Fibroblast of skin of back (primary cell): ENCODE measurements around the gene ZCCHC14.
"Not testable (repeated sequence)": the region's sequence is repeated elsewhere in the genome, so short reads cannot be mapped to it uniquely, and the experiment has no call there.

Source experiments
- DNase-seq: peaks from one replicate; pipeline ENCODE4 v3.0.0-alpha.2; 2013

The ZCCHC14 gene

DNA sequence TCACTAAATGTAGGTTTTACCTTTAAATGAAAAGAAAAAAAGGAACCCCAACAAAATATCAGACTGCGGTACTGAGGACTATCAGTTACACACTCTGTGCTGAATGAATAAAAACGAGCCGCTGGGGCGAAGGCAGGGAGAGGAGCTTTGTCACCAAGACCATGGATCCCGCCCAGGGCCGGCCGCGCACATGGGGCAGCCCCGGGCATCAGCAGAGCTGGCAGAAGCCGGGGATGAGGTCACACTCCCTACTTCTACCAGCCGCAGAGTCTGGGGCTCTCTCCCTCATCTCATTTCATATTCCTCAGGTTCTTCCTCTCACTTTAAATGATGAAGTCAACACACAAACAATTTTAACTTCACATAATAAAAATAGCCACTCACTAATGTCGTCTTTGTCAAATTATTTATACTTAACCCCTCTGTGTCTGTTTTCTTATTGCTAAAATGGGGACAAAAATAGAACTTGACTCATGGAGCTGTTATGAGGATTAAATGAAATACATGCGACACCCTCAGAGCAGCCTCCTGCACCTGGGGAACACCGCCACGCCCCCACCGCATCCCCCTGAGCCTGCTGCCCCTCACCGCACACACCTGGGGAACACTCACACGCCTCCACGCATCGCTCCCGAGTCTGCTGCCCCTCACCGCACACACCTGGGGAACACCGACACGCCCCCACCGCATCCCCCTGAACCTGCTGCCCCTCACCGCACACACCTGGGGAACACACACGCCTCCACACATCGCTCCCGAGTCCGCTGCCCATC lies 15.4 kb downstream of the ZCCHC14 start:
- DNase-seq = not testable (repeated sequence)

DNA sequence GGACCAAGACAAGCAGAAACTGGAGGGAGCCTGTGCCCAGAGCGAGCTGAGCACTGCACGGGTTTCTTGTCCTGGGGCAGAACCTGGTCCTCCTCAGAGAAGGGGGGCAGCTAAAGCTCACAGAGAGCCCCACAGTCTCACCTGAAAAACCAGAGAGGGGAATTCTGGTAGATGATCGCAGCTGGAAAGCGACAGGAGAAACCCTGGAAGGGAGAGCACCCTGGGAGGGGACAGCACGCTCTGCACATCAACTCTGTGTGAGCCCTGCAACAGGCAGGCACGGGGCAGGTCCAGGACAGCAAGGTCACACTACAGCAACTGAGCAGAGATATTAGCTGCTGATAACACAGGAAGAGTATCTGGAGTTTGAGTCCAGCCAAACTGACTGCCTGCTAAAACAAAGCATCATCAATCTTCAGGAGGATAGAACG lies 18.2 kb downstream of the ZCCHC14 start:
- no peak for DNase-seq

DNA sequence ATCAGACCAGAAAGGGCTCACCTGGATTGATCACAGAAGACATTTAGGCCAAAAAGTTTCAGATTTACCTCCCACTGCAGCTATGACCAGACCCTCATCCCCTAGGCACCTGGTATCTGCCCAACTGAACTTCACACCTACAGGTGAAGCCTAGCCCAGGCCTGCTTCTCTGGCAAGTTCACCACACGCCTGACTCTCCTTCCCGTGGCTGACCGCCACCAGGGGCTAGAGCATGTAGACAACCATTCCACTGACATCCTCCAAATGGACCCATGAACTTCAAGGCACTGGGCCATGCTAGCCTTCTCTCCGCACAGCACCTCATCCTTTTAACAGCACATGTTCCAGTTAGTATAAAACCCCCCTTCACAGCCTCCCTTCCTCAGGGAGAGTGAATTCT lies 18.8 kb downstream of the ZCCHC14 start:
- no peak for DNase-seq

DNA sequence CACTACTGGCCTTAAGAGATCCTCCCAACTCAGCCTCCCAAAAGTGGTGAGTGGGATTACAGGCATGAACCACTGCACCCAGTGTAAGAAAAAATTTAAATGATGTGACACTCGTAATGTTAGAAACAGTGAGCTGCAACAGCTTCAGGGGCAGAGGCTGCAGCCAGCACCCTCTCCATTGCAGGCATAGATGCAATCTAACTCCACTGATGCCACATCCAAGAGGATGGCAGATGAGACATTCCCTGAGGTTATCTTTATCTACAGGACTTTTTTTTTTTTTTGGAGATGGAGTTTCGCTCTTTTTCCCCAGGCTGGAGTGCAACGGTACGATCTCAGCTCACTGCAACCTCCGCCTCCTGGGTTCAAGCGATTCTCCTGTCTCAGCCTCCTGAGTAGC lies 19.9 kb downstream of the ZCCHC14 start:
- DNase-seq = no peak

DNA sequence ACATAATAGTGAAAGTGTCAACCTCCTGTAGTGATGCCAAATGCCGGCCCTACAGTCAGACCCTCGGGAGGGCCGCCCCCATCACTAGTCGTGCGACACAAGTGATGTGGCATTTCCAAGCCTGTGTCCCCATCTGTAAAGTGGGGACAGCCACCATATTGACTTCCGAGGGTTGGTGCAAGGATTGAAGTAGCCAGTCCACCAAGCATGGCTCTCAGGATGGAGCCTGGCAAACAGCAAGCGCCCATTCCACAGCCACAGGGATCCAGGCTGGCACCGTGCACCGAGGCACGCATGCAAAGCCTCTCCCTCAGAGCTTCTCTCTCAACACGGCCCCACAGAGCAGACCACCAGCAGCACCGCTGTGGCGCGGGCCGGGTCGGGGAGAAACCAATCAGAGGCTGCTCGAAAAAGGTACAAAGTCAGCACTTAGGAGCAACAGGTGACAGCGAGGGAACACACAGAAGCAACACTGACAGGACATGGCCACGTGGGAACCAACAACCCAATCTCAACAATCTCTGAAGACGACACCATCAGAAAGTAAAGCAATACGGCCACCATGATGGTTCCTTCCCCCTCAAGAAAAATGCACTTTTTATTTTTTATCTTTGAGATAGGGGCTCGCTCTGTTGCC lies 20.6 kb downstream of the ZCCHC14 start:
- DNase-seq = no peak

DNA sequence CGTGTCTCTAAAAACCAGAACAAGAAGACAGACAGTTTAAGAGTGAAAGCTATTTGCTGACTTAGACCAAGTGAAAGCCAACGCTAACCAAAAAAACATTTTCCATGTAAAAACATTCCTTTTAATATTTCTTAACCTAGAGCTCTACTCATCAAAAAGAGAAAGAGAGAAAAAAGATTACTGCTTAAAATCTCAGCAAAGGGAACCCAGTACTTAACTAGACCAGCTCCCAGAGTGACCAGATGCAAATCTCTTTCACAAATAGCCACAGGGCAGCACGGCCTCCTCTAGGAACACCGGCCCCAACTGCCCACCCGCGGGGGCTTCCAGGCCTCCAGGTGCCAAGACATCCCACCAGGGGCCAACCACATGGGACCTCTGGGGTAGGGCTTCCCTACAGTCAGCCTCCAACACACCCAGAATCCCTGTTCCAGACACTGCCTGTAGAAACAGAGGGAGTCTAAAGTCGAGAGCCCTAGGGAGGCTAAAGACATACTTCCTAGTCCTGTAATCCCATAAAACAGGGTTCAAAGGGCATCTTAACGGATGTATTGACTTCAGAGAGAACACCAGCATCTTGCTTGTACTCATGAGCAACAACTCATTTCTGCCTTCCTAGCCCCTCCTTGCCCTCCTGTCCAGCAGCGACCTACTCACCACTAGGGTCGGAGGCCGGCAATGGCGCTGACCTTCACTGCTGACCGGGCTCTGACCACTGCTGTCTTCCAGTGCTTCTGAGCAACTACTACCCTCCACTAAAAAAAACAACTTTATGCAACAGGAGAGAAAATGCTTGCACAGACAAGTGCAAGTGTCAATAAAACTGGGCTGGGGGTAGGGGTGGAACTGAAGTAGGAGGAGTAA lies 21.3 kb downstream of the ZCCHC14 start:
- no peak for DNase-seq

DNA sequence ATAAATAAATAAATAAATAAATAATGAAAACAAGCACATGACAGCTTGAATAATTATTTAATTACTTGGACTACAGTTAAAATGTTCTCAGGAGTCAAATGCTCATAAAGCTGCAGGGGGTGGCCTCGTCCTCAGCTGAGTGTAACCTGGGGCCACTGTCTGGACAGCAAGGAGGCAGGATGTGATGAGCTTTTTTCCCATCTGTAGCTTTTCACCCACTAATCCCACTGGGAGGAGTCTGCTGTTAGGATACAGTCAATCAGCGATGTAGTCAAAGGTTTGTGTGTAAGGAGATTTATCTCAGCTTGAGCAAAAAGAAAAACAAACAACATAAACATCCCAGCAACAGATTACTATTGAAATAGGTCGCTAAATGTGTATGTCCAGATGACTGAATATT lies 22.5 kb downstream of the ZCCHC14 start:
- no peak for DNase-seq

DNA sequence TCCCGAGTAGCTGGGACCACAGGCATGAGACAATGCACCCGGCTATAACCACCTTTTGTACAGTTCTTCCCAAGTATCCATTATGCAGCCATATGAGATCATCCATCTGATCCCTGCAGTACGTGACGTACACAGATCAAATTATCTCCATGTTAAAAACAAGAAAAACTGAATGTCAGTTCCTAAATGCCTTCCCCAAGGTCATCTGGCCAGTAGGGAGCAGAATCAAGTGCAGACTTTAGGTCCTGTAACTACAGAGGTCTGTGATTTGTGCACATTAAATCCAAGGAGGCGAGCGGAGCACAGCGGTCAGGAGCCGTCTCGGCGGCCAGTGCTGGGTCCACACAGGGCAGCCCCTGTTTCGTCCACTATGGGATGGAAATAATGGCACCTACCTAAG lies 23.7 kb downstream of the ZCCHC14 start:
- DNase-seq = no peak

DNA sequence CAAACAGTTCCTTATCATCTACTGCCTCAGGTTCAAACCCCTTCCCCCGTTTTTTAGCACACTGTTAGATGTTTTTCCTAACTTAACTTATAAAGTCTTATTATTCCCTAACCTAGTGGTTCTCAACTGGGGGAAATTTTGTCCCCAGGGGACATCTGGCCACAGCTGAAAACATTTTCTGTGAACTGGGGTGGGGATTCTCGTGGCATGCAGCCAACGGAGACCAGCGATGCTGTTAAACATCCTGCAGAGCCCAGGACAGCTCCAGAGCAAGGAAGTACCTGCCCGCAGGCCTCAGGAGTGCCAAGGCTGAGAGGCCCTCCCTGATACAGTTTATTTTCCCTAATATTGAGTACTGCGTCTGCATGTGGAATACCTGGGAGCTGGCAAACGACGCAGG lies 24.3 kb downstream of the ZCCHC14 start:
- DNase-seq = no peak

DNA sequence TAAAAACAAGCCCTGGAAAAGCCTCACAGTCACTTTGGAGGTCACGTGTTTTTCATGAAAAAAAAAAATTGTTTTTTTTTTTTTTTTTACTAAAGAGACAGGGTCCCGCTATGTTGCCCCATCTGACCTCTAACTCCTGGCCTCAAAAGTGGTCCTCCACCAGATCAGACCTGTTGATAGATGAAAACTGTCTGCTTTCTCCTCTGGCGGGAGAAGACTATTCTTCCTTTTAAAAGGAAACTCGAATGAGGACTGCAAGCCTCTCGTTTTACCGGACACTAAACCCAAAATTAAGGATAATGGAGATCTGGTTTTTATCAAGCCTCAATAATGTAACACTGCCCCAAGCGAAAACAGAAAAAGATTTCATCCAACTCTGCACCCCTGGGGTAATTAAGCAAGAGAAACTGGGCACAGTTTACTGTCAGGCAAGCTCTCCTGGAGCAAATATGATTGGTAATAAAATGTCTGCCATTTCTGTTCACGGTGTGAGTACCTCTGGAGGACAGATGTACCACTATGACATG lies 25.8 kb downstream of the ZCCHC14 start:
- no peak for DNase-seq

DNA sequence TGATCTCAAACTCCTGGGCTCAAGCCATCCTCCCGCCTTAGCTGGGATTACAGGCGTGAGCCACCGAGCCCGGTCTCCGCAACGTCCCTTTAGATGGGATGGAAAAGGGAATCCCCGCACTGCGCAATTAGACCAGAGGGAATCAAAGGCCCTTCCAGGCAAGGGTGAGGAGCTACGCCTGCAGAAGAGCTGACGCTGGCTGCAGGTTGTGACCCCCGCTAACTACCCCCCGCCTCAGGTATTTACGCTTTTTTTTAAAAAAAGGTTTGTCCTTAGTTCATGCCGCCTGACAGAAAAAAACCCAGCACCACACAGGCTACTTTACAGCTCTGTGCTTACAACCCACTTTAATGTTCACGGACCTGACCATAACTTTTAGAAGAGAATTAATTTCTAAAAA lies 26.9 kb downstream of the ZCCHC14 start:
- no peak for DNase-seq

DNA sequence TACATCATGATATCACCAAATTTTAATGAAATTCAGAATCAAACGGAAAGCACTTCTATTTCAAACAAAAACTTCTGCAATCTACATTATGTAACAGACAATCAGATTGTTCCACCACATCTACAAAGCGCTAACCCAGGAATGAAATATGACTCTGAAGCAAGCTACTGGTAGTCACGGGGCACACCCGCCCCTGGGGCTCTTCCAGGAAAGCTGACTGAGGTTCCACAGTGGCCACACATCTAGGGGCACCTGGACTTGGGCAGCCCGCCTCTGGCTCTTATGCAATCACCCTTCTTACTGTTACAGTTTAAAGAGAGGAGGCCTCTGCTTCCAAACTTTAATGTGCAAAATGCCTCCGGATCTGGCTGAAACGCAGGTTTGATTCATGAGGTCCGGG lies 27.5 kb downstream of the ZCCHC14 start:
- DNase-seq = peak; percentile 54

DNA sequence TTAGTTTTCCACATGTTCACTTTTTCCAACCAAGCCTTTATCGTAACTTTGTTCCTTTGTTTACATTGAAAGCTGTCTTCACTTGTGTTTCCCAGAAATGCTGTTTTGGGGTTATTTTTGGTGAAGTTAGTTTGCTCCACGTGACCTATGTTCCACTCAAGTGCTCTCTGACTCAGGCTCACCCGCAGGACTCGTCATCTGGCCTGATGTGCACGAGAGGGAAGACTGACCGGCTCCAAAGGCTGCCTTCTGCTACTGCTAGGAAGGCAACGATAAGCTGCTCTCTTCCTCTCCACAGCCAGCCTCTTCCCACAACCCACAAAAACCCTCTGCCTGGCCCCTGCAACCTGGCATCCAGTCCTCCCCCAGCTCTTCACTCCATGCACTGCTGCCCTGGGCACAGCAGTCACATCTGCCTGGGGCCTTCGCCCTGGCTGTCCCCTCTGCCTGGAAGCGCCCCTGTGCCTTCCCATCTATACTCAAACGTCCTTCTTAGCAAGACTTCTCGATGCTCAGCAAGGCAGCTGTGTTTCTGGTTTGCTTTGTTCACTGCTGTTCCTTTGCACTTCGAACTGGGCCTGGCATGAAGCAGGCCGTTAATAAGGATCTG lies 28.0 kb downstream of the ZCCHC14 start:
- DNase-seq = peak; percentile 83

DNA sequence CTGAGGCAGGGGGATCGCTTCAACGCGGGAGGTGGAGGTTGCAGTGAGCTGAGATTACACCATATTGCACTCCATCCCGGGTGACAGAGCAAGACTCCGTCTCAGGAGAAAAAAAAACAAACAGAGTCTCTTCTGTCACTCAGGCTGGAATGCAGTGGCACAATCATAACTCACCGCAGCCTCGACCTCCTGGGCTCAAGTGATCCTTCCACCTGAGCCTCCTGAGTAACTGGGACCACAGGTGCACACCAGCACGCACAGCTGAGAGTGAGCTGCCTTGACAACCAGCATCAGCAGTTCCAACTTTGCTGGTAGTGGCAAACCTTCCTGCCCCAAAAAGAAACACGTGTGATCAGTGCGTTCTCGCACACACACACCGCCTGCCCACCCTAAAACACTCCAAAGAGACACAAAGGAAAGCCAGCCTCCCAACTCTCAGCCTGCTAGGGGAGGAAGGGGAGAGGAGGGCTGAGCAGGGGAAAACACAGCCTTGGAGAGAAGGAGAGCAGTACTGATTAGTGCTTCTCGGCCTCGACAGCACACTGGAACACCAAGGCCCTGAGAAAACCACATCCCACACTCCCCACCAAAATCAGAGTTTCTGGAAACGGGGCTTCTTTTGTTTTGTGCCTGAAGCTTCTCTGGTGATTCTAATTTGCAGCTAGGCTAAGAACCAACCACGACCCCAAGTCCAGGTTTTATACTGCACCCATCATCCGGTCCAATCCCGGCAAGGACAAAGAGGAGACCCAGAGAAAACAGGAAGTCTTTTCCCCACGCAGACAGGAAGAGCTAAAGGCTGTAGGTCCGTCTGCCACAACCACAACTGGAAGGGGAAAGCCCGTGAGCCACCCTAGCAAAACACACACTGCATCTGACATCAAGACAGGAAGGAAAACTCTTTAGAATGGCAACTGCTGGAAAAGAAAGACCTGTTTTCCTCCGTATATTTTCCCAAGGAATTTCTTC lies 28.8 kb downstream of the ZCCHC14 start:
- DNase-seq = peak; percentile 76

DNA sequence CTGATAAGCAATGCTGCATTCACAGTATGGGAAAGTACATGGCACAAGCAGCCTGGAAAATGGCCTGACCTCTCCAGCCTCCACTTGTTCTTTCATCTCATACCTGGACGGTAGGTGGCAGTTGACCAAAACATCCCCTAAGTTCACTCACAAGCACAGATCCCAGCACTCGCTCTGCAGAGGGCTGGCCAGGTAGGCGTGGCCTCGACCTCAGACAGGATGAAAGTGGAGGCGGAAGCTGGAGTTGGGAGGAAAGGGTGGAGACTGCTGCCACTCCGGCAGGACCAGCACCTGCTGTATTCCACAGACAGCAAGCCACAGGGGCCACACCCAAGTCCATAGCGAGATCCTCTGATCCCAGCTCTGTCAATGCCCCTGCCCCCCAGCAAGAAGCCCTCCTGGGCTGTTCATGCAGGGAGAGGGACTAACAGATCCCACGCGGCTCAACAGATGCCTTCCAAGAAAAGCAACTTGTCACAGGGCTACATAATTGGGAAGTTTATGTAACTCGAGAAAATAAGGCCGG lies 31.3 kb downstream of the ZCCHC14 start:
- no peak for DNase-seq

DNA sequence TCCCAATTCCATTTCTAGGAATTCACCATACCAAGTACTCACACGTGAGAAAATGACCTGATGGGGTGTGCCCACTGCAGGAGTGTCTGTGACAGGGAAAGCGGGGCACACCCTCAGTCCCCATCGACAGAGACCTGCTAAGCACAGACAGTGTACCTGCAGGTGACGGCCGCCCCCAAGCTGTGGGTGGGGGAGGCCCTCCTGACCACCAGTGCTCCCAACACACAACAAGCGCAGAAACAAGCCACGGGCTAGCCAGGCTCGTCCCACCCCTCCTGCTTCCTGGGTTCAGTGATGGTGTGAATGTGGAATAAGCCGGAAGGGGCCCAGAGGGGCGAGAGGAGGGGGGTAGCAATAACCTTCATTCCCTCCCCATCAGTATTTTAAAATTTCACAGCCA lies 31.9 kb downstream of the ZCCHC14 start:
- no peak for DNase-seq

DNA sequence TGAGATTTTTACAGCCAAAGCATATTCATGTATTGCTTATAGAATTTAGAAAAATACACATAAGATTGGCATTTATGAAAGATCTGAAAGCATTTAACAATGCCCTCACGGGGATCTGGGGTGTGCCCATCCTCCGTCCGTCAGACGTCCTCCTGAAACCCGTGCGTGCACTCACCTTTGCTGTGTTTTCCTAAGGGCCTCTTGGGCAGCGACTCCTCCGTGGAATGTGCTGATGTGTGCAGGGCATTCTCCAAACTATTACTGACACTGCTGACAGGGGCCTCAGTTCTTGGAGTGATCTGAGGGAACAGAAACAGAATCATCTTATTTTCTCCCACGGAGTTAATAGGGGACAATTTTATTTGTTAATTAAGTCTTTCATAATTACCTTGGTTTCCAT lies 33.0 kb downstream of the ZCCHC14 start:
- DNase-seq = no peak

DNA sequence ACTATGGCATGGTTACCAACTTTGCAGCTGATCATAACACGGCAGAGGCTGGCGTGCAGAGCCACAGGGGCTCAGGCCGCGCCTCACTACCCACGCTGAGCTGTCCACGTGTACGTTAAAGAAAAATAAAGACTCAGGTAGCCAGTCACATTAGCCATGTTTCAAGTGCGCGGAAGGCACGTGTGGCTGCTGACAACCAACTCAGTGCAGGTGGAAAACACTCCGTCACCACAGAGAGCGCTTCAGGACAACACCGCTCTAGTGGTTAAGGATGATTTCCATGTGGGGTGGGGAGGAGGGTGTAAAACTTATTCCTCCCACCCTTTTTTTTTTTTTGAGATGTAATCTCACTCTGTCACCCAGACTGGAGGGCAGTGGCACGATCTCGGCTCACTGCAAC lies 33.8 kb downstream of the ZCCHC14 start:
- DNase-seq = no peak

DNA sequence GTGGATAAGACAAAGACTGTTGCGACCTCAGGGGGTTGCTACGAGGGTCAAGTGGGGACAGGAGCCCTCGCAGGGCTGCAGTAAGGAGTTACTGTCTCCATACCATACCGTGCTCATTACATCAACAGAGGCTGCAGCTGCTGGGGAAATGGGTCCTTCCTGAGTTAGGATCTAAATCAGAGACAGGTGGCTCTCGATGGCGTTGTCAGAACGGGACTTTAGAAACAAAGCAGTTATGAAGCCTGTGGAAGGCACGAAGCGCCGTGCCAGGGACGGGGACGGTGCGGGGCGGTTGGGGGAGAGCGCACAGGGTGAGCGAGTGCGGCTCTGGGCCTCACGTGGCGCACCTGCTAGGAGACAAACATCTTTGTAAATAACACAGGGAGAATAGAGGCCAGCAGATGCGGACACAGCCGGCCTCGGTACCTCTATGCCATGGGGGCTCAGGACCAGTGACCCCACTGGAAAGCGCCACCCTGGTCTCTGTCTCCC lies 34.4 kb downstream of the ZCCHC14 start:
- DNase-seq = no peak

DNA sequence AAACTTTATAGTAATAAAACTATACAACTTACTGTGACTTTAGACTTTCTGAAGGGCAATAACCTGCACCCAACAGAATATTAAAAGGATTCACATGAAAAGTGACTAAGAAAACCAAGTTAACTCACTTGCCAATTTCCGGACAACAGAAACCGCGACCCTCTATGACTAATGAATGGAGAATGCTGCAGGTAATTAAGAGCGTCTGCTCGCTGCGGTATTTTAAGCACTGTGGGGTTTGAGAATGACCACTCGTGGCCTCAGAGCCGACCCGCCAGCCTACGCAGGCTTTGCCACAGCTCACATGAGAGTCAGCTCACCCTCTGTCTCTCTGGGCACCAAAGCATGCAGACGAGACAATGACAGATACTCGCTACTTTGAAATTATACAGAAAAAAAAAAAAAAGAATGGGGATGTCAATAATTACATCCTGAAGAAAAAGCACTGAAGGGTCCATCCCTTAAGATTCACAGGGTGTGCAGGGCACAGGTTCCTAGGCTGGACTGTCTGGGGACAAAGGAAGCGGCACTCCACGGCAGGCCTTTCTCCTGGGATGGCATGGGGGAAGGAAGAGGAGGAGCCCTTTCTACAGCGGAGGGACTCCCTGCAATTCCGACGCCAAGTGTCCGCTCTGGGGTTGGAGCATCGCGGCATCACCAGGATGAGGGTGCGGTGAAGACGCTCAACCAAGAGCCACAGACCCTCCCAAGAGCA lies 35.0 kb downstream of the ZCCHC14 start:
- DNase-seq = peak; percentile 94
